HG03439 (cell line): ENCODE results near the gene WDFY2.
A peak's percentile ranks its signal among the peaks of the same experiment; 100 is the strongest.

Experiments used
- ATAC-seq: cut with Tn5 transposase; IDR thresholded peaks from one replicate; pipeline ENCODE4 v1.9.1; 2021; ENCODE audit warnings: mild to moderate bottlenecking, moderate library complexity; ENCODE audit not compliant: unreplicated experiment

The WDFY2 gene

GRCh38 chr13:51783428-51784094, 199.3 kb downstream of the WDFY2 start:
- ATAC-seq, result no peak

- ATAC-seq, result no peak
Measured at GRCh38 chr13:51784097-51784496, 199.8 kb downstream of the WDFY2 start.

- ATAC-seq, result no peak
Measured at GRCh38 chr13:51785712-51786424, 201.6 kb downstream of the WDFY2 start.

GRCh38 chr13:51786425-51787265, 202.4 kb downstream of the WDFY2 start:
- ATAC-seq, result no peak

GRCh38 chr13:51793570-51794271, 209.5 kb downstream of the WDFY2 start:
- ATAC-seq, result no peak

GRCh38 chr13:51794964-51795363, 210.7 kb downstream of the WDFY2 start:
- ATAC-seq, result no peak

- no peak for ATAC-seq
Measured at GRCh38 chr13:51795419-51795818, 211.2 kb downstream of the WDFY2 start.

GRCh38 chr13:51796546-51796945, 212.3 kb downstream of the WDFY2 start:
- ATAC-seq, result no peak

GRCh38 chr13:51797664-51798488, 213.6 kb downstream of the WDFY2 start:
- peak; percentile 55 for ATAC-seq

- ATAC-seq, result no peak
Measured at GRCh38 chr13:51799261-51799660, 215.0 kb downstream of the WDFY2 start.

GRCh38 chr13:51800486-51800885, 216.2 kb downstream of the WDFY2 start:
- ATAC-seq, result no peak

- no peak for ATAC-seq
Measured at GRCh38 chr13:51801631-51802099, 217.4 kb downstream of the WDFY2 start.

- ATAC-seq, result no peak
Measured at GRCh38 chr13:51802631-51803418, 218.6 kb downstream of the WDFY2 start.

GRCh38 chr13:51803422-51804294, 219.4 kb downstream of the WDFY2 start, which contains the start of gene DHRS12:
Gene DHRS12 (minus strand): TSS chr13:51804163. CDS start chr13:51799659, 4,504 bp downstream.
- peak; percentile 88 for ATAC-seq

- ATAC-seq, result no peak
Measured at GRCh38 chr13:51804295-51805172, 220.3 kb downstream of the WDFY2 start.

- ATAC-seq, result no peak
Measured at GRCh38 chr13:51805313-51805712, 221.1 kb downstream of the WDFY2 start.

- ATAC-seq, result no peak
Measured at GRCh38 chr13:51805925-51806324, 221.7 kb downstream of the WDFY2 start.
